ENCODE data around the gene TMEM185B. TPM values are rescaled to one million over a fixed set of nuclear protein-coding genes. Genes with fewer than 3 reads are reported as not detected.

Gene TMEM185B
- total RNA-seq, 1 donor from 2014 or later = 20.8 TPM

DNA sequence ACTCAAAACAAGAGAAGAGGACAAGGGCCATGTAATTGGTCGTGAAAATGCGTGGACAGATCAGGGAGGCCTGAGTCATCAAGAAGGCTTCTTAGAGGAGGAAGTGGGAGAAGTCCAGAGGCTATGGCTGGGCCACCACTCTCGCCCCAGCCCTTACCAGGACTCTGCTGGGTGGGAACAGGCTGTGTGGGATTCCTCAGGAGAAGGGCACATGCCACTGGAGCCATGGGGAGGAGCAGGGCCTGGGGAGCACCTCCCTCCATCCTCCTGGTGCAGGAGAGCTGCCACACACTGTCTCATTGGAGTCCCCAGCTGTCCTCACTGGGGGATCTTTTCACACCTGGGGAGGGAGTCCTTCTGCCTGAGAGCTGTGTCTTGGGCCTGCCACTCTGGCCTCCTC, 20.0 kb upstream of the TMEM185B start:
- no peaks in the 10 kb centered on the region for H3K36me3 ChIP-seq (ENCODE audit: control insufficient read depth, insufficient read depth, low read length)
- no peaks in the 10 kb centered on the region for H3K27me3 ChIP-seq (ENCODE audit: control insufficient read depth, insufficient read depth, low read length)
- no peak overlapping the region for H3K4me3 ChIP-seq (ENCODE audit: low read depth, low read length)
- DNase-seq (ENCODE audit: low read depth) = no peak
- no peak for FAIRE-seq
- TF ChIP-seq, protein P1, sequence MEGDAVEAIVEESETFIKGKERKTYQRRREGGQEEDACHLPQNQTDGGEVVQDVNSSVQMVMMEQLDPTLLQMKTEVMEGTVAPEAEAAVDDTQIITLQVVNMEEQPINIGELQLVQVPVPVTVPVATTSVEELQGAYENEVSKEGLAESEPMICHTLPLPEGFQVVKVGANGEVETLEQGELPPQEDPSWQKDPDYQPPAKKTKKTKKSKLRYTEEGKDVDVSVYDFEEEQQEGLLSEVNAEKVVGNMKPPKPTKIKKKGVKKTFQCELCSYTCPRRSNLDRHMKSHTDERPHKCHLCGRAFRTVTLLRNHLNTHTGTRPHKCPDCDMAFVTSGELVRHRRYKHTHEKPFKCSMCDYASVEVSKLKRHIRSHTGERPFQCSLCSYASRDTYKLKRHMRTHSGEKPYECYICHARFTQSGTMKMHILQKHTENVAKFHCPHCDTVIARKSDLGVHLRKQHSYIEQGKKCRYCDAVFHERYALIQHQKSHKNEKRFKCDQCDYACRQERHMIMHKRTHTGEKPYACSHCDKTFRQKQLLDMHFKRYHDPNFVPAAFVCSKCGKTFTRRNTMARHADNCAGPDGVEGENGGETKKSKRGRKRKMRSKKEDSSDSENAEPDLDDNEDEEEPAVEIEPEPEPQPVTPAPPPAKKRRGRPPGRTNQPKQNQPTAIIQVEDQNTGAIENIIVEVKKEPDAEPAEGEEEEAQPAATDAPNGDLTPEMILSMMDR (IDR thresholded peaks at IDR 0.05; ENCODE audit: insufficient read depth, low read length, severe bottlenecking) = no peak

DNA sequence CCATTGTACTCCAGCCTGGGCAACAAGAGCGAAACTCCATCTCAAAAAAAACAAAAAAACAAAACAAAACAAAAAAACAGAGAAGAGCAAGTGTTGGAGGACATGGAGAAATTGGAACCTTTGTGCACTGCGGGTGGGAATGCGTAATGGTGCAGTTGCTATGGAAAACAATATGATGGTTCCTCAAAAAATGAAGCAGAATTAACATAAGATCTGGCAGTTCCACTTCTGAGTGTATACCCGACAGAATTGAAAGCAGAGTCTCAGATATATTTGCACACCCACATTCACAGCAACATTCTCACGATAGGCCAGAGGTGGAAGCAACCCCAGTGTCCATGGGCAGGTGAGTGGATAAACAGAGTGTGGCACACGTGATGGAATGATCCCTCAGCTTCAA, 18.5 kb upstream of the TMEM185B start:
- no peak for FAIRE-seq
- DNase-seq (ENCODE audit: low read depth) = no peak
- Histone ChIP-seq H3K27me3 (ENCODE audit: control insufficient read depth, insufficient read depth, low read length) (no peaks in the 10 kb centered on the region), H3K4me3 (ENCODE audit: low read depth, low read length) (no peak overlapping the region), H3K36me3 (ENCODE audit: control insufficient read depth, insufficient read depth, low read length) (no peaks in the 10 kb centered on the region)
- TF ChIP-seq, protein P1 (IDR thresholded peaks at IDR 0.05; ENCODE audit: insufficient read depth, low read length, severe bottlenecking) = no peak

DNA sequence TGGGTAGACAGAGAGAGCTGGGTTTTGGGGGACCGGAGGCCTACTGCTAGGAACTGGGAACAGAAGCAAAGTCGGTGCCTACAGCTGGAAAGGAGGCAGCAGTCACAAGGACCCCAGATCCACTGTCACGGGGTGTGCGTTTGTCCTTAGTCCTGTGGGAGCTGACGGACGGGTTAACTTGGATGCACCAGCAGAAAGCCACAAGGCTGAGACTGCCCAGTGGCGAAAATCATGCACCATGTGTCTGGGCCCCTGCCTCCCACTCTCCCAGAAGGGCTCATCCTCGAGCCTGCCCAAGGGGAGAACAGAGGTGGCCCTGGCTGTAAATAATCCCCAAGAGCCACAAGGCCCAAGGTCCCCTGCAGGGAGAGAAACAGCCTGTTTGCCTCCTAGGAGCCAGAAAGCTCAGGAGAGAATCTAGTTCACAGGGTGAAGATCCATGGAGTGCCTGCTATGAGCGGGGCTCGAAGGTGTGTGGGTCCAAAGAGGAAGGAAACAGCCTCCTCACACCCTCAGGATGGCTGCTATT, 17.8 kb upstream of the TMEM185B start:
- no peaks in the 10 kb centered on the region for H3K27me3 ChIP-seq (ENCODE audit: control insufficient read depth, insufficient read depth, low read length)
- H3K4me3 ChIP-seq (ENCODE audit: low read depth, low read length) = no peak overlapping the region
- H3K36me3 ChIP-seq (ENCODE audit: control insufficient read depth, insufficient read depth, low read length) = no peaks in the 10 kb centered on the region
- DNase-seq (ENCODE audit: low read depth) (no peak), FAIRE-seq (no peak)
- TF ChIP-seq, protein P1 (IDR thresholded peaks at IDR 0.05; ENCODE audit: insufficient read depth, low read length, severe bottlenecking) = no peak

- no peak for FAIRE-seq
- Histone ChIP-seq H3K4me3 (ENCODE audit: low read depth, low read length) (no peak overlapping the region), H3K27me3 (ENCODE audit: control insufficient read depth, insufficient read depth, low read length) (no peaks in the 10 kb centered on the region), H3K36me3 (ENCODE audit: control insufficient read depth, insufficient read depth, low read length) (no peaks in the 10 kb centered on the region)
- peak; percentile 82 for DNase-seq (ENCODE audit: low read depth)
- TF ChIP-seq, protein P1 (IDR thresholded peaks at IDR 0.05; ENCODE audit: insufficient read depth, low read length, severe bottlenecking) = no peak
Measured at GRCh38 chr2:120239488-120240287, 16.5 kb upstream of the TMEM185B start.

- TF ChIP-seq, protein P1 (IDR thresholded peaks at IDR 0.05; ENCODE audit: insufficient read depth, low read length, severe bottlenecking) = no peak
- Histone ChIP-seq H3K4me3 (ENCODE audit: low read depth, low read length) (no peak overlapping the region), H3K36me3 (ENCODE audit: control insufficient read depth, insufficient read depth, low read length) (no peaks in the 10 kb centered on the region), H3K27me3 (ENCODE audit: control insufficient read depth, insufficient read depth, low read length) (no peaks in the 10 kb centered on the region)
- DNase-seq (ENCODE audit: low read depth) = peak; percentile 85
- no peak for FAIRE-seq
Measured at GRCh38 chr2:120238728-120239487, 15.7 kb upstream of the TMEM185B start.
